Ramos (cell line): ENCODE results near the gene FAM72C.
"Not testable (repeated sequence)": the region's sequence is repeated elsewhere in the genome, so short reads cannot be mapped to it uniquely, and the experiment has no call there.

Experiments
- in situ Hi-C: fragments of 300-500 bp; cut with MboI; formaldehyde crosslinking; loops from one replicate; pipeline ENCODE4 v1.14.3; 2022; ENCODE audit warnings: low sequenced_read_pairs; ENCODE audit not compliant: unreplicated experiment

The FAM72C gene

DNA sequence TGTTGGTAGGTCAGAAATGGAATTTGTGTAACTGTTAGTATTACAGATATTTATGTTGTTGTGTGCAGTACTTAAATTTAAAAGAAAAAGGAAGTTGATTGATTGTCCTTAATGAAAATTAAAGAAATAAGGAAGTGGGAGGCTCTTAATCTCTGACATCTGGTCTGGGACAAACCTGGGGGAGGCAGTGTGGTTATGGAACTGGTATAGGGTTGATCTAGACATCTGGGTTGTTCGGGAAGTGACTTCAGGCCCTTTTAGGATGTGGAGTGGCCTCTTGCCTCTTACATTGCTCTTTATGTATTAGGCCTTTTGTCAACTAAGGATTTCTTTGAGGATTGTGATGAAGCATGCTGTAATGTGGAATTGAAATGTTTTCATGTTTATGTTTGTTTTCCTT is 16.1 kb upstream of the FAM72C start:
- in situ Hi-C loops = not testable (repeated sequence)

- in situ Hi-C loops = not testable (repeated sequence)
Measured at GRCh38 chr1:143984721-143985473, 13.1 kb upstream of the FAM72C start.

- in situ Hi-C loops = not testable (repeated sequence)
Measured at GRCh38 chr1:143974416-143974815, 2.6 kb upstream of the FAM72C start.

GRCh38 chr1:143973876-143974414 is 2.2 kb upstream of the FAM72C start:
- in situ Hi-C loops = not testable (repeated sequence)

DNA sequence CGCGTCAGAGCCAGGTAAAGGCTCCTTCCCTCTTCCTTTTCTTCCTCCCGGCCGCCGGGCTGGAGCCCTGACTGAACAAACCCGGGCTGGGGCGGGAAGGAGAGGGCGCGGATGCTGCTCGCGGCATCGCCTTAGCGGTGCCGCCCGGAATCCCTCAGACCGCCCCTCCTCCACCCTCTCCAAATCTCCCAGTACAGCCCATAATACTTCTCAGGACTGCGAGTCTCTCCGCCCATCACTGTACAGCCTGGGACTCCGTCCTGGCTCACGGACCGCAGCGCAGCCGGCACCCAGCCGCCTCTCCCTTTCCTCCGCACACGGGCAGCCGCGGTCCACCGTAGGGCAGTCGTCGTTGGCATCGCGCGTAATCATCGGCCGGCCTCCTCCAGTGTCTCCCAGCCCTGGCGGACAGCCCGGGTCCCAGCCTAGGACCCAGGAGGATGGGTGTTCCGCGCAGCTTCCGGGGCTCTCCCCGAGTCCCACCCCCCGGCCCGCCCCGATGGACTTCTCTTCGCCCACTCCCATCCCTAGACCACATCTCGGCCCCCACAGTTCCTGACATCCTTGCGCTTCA is 1.1 kb upstream of the FAM72C start:
- in situ Hi-C loops = not testable (repeated sequence)

- in situ Hi-C loops = not testable (repeated sequence)
Measured at GRCh38 chr1:143965860-143966259, 5.9 kb downstream of the FAM72C start.

GRCh38 chr1:143964294-143964693 is 7.5 kb downstream of the FAM72C start:
- in situ Hi-C loops = not testable (repeated sequence)

- in situ Hi-C loops = not testable (repeated sequence)
Measured at GRCh38 chr1:143955930-143956329, 15.9 kb downstream of the FAM72C start.

- in situ Hi-C loops = not testable (repeated sequence)
Measured at GRCh38 chr1:143952913-143953312, 18.9 kb downstream of the FAM72C start.

DNA sequence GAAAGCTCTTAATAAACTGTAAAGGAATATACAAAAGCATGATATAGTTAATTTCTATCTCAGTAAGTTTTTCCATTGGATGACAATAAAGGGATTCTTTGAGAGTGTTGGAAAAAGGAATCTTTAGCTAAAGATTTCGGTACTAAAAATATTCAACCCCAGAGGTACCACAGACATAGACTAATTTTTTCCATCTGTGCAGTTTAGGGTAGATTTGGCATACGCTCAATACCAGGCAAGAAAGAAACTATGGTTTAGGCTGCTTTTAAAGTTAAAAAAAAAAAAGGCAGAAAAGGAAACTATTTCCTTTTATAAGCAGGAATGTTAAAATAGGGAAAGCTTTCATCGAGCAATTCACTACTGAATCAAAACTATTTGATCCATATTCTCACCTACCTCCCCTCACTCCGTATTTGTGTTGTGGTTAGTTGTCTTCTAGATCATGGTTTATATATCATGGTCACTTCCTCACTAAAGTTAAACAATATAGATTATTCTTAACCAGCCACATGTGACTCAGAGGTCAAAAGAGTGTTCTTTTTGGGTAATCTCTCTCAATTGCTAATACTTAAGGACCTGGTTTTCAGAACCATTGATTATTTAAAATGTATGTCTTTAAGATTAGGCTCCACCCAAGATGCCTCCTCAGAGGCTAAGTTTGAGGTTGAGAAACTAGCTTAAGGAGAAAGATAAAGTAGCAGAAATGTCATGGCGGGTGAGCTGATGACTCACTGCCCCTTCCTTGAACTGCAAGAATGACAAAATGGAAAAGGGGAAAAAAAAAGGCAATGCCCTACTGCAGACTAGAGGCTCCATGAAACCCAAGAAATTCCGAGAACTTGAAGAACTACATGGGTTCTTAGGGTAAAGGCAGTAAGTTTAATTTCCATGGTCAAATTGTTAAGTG is 20.0 kb downstream of the FAM72C start:
- in situ Hi-C loops = not testable (repeated sequence)

DNA sequence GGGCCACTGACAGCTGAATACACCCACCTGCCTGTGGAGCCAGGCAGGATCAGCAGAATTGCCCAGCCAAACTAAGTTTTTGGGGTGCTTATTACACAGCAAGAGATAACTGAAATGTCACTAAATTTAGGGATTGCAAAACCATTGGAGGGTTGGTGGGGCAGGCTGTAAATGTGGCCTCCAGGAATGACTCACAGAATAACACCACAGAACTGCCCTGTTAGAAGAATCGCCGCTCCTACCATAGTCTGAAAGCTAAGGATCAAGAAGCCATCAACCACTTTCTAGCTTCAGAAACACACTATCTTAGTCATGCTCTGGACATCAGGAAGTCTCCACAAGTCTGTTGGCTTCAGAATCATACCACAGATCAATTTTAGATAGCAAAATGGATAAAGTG is 24.0 kb downstream of the FAM72C start:
- in situ Hi-C loops = not testable (repeated sequence)

DNA sequence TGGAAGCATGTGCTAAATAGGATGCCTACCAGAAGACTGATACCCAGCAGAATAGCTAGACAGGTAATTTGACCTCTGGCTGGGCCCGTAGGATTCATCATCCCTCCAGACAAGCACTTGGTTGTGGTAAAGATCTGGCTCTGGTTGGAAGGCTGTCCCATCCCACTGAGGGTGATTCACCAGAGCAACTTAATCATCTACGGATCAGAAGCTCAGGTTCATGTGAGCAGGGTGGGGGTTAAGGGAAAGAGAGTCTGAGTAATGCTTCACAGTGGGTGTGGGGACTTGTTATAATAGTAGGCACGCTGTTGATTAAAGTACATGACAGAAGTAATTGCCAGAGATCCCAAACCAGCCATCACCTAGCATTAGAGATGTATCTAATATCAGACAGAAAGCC is 26.5 kb downstream of the FAM72C start:
- in situ Hi-C loops = not testable (repeated sequence)

DNA sequence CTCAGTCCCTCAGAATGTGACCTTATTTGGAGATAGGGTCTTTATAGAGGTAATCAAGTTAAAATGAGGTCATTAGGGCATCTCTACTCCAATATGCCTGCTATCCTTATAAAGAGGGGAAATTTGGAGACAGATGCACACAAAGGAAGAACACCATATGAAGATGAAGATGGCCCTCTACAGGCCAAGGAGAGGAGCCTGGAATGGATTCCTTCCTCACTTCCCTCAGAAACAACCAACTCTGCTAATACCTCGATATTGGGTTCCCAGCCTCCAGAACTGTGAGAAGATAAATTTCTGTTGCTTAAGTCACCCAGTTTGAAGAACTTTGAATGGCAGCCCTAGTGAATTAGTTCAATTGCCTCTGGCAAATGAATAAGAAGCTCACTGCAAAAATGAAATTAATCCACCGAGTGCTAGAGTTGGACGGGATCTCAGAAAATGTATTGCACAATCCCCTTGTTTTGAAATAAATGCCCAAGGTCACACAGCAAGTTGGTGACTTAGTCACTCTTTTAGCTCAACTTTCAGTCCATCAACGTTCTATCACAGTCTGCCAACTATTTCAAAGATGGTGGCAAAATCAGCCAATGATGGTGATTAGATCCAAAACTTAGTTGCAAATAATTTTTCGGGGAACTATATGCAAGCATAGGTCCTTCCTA is 27.1 kb downstream of the FAM72C start:
- in situ Hi-C loops = not testable (repeated sequence)

DNA sequence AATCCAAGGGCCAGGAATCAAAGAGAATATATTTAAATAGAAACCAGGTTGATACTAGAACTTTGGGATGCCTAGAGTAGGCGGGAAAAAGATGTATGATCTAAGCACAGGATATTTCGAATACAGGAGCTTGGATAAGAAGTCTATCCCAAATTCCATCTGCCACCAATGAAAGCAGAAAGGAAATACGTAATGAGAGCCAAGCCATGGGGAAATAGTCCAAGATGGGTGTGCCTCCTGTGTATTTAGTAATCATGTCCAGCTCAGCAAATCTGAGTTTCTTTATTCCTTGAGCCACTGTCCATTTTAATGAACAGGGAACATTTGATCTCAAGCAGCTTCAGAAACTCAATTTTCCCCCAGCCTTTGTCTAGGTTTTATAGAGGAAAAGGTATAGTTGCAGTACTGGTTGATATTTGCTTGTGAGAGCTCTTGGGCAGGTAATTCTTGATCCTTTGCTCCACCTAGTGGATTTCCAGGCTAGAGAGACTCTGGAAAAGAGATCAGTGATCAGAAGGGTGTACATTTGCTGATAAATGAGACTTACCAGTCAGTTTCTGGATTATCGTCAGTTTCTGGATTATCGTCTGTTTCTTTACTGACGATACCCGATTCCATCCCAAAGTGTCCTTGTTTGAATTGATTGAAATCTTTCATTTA is 28.3 kb downstream of the FAM72C start:
- in situ Hi-C loops = not testable (repeated sequence)

GRCh38 chr1:143942238-143942860 is 29.4 kb downstream of the FAM72C start:
- in situ Hi-C loops = not testable (repeated sequence)

DNA sequence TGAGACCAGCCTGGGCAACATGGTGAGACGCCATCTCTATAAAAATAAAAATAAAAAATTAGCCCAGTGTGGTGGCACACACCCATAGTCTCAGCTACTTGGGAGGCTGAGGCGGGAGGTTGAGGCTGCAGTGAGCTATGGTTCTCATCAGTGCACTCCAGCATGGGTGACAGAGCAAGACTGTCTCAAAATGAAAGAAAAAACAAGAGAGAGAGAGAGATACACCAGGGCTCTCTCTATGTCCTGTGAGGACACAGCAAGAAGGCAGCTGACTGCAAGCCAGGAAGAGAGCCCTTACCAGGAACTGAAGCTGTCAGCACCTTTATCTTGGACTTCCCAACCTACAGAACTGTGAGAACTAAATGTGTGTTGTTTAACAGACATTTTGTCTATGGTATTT is 32.1 kb downstream of the FAM72C start:
- in situ Hi-C loops = not testable (repeated sequence)

DNA sequence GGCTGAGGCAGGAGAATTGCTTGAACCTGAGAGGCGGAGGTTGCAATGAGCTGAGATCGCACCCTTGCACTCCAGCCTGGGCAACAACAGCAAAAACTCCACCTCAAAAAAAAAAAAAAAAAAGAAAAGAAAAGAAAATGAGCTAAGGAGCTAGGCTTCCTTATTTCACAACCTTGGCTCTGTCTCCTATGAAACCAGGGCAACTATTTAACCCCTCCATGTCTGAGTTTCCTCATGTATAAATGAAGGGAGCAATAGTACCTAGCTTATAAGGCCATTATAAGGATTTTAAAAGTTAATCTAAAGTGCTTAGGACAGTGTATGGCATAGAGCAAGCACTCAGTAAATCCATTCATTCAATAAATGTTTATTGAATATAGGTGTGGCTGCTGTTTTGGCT is 32.9 kb downstream of the FAM72C start:
- in situ Hi-C loops = not testable (repeated sequence)

DNA sequence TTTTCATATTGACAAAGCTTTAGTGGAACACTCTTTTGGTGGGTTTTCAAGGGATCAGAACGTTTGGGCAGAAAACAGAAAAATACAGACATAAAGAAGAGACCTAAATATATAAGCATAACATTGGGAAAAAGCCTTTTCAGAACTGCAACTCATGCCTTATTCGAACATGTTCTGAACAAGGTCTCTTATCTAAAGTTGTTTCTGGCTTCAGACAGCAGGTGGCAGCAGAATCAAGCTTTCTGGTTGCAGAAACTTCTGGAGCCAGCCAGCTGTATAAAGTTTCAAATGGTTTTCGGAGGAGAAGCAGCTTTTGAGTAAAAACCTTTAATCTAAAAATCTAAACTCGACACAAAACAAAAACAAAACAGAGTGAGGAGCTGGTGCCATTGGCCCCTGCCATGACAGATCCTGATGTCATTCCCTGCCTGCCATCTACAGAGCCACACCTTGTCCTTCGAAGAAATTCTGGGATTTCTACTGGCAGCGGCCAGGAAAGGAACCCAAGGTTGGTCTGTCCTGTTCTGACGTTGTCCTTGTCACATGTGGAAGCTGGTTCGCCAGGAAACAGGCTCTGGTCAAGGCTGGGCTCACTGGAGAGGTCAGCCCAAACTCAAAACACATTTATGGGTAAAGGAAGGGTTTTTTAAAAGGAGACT is 35.2 kb downstream of the FAM72C start:
- in situ Hi-C loops = not testable (repeated sequence)

DNA sequence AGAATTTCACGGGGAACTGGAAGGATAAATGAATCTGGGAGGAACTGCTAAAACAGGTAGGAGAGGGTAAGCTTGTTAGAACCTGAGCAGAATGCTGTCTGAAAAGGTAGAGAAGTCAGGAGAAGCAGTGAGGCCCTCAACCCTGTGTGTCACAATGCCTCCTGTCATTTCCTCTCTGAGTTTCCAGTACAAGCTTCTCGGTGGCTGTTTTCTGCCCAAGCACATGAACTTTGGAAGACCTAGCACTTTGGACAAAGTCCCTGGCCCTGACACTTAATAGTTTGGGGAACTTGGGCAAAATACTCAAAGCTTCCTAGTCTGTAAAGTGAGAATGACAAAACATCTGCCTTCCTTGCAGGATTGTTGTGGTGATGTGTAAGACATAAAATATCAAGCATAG is 52.7 kb downstream of the FAM72C start:
- in situ Hi-C loops = not testable (repeated sequence)
